ENCODE measurements around the gene AKAP5. TPM values are rescaled to one million over a fixed set of nuclear protein-coding genes. Genes with fewer than 3 reads are reported as not detected.
A peak's percentile ranks its signal among the peaks of the same experiment; 100 is the strongest.

Gene AKAP5
- total and polyA plus RNA-seq, 4 experiments from 2014 or later: 0.11 to 0.20 (median 0.14) TPM; not detected in 1

DNA sequence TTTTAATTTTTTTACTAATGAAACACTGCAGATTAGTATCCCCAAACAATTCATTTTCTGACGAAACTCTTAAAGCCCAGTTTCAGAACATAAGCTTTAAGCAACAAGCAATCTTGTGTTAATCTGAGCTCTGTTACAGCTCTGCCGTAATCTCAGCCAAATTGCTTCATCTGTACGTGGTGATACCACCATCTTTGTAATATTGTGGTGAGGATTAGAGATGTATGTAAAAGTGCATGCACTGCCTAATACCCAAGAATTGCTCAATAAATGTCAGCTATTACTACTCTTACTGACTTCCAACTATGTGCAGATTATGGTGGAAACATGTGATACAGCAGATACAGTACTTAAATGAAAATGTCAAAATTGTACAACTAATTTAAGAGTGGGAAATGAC lies 1.8 kb downstream of the AKAP5 start:
- peaks cover 36% of the 10 kb centered on the region for H3K4me1 ChIP-seq (ENCODE audit: insufficient read depth, low read length)
- Mint-ChIP-seq H3K27ac (peak overlapping the region in 1 of 7 donors; percentile 13), H3K27me3 (no peaks in the 10 kb centered on the region), H3K36me3 (peaks cover 0 to 5% of the 10 kb centered on the region in 2 donors), H3K4me1 (peaks cover 25 to 45% (median 35%) of the 10 kb centered on the region in 4 donors), H3K4me3 (peak overlapping the region in 3 of 8 donors; percentile 26 to 36 (median 34)), H3K9me3 (no peaks in the 10 kb centered on the region)
- H3K27me3 ChIP-seq (ENCODE audit: insufficient read depth, low read length): no peaks in the 10 kb centered on the region
- H3K4me3 ChIP-seq (ENCODE audit: low read length in 2 of 2): no peak overlapping the region
- no peak overlapping the region for H3K27ac ChIP-seq (ENCODE audit: low read depth, low read length)
- H3K9me3 ChIP-seq (ENCODE audit: control insufficient read depth in 1 of 2, low read length in 2 of 2): no peaks in the 10 kb centered on the region
- intact Hi-C loops (cut with micrococcal nuclease): loop anchor here (2.0 to 5.0 kb wide), 2 partner anchors 36 to 80 kb away; partner anchors contain the start of genes MTHFD1 and ZBTB25
- no peaks in the 10 kb centered on the region for H3K36me3 ChIP-seq (ENCODE audit: insufficient read depth, low read length)
- POLR2A ChIA-PET (ENCODE audit: partially characterized antibody): interaction anchor here (1.3 to 2.0 kb wide), 2 partner anchors 35 to 38 kb away, joined by 3 to 11 read pairs; partner anchors contain the start of gene ZBTB1
- no peak for DNase-seq
- CTCF ChIA-PET (ENCODE audit: partially characterized antibody): interaction anchor here (1.1 to 3.5 kb wide), 8 partner anchors 8 to 163 kb away, joined by 3 to 17 read pairs (median 4); no protein-coding TSS in a partner anchor

DNA sequence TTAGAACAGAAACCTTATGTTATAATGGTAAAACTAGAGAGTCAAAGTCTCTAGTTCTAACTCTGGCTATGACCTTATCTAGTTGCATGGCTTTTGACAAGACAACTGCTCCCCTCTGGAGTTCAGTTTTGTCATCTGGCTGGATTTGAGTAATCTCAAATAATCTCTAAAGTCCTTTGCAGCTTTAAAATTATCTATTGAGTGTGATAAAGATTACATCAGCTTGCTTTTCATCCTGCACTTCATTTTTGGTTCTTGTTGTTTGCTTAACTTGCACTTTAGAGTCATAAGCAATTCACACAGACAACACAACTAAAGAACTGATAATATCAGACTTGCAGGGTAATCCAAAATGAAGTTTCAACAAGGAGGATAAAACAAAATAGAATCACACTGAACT lies 2.3 kb downstream of the AKAP5 start:
- H3K36me3 ChIP-seq (ENCODE audit: insufficient read depth, low read length): no peaks in the 10 kb centered on the region
- no peak overlapping the region for H3K27ac ChIP-seq (ENCODE audit: low read depth, low read length)
- DNase-seq: no peak
- Mint-ChIP-seq H3K4me1 (peaks cover 25 to 45% (median 35%) of the 10 kb centered on the region in 4 donors), H3K4me3 (peak overlapping the region in 2 of 8 donors; percentile 29 to 44), H3K27ac (peak overlapping the region in 1 of 7 donors; percentile 1), H3K36me3 (peaks cover 0 to 5% of the 10 kb centered on the region in 2 donors), H3K27me3 (no peaks in the 10 kb centered on the region), H3K9me3 (no peaks in the 10 kb centered on the region)
- no peaks in the 10 kb centered on the region for H3K27me3 ChIP-seq (ENCODE audit: insufficient read depth, low read length)
- peaks cover 36% of the 10 kb centered on the region for H3K4me1 ChIP-seq (ENCODE audit: insufficient read depth, low read length)
- H3K9me3 ChIP-seq (ENCODE audit: control insufficient read depth in 1 of 2, low read length in 2 of 2): no peaks in the 10 kb centered on the region
- intact Hi-C loops (cut with micrococcal nuclease): loop anchor here (2.0 to 5.0 kb wide), 2 partner anchors 35 to 80 kb away; partner anchors contain the start of genes MTHFD1 and ZBTB25
- POLR2A ChIA-PET (ENCODE audit: partially characterized antibody): interaction anchor here (1.3 to 2.6 kb wide), 2 partner anchors 35 to 37 kb away, joined by 3 to 8 read pairs; partner anchors contain the start of genes ZBTB1 and ZBTB25
- H3K4me3 ChIP-seq (ENCODE audit: low read length in 2 of 2): no peak overlapping the region
- CTCF ChIA-PET (ENCODE audit: partially characterized antibody): interaction anchor here (1.1 to 3.5 kb wide), 6 partner anchors 7 to 164 kb away, joined by 3 to 17 read pairs (median 4); no protein-coding TSS in a partner anchor

DNA sequence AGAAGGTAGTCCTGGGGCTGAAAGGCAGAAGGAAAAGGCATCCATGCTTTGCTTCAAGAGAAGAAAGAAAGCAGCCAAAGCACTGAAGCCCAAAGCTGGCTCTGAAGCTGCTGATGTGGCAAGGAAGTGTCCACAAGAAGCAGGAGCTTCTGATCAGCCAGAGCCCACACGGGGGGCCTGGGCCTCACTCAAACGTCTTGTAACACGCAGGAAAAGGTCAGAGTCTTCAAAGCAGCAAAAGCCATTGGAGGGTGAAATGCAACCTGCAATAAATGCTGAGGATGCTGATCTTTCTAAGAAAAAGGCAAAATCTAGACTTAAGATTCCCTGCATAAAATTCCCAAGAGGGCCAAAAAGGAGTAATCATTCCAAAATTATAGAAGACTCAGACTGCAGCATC lies 3.2 kb downstream of the AKAP5 start:
- Mint-ChIP-seq H3K27ac (peak overlapping the region in 4 of 7 donors; percentile 14 to 77 (median 55)), H3K27me3 (no peaks in the 10 kb centered on the region), H3K4me1 (peaks cover 25 to 49% (median 35%) of the 10 kb centered on the region in 4 donors), H3K4me3 (peak overlapping the region in 1 of 8 donors; percentile 0), H3K36me3 (peaks cover 0 to 5% of the 10 kb centered on the region in 2 donors), H3K9me3 (no peaks in the 10 kb centered on the region)
- H3K9me3 ChIP-seq (ENCODE audit: control insufficient read depth in 1 of 2, low read length in 2 of 2): no peaks in the 10 kb centered on the region
- no peak overlapping the region for H3K4me3 ChIP-seq (ENCODE audit: low read length in 2 of 2)
- no peaks in the 10 kb centered on the region for H3K27me3 ChIP-seq (ENCODE audit: insufficient read depth, low read length)
- H3K4me1 ChIP-seq (ENCODE audit: insufficient read depth, low read length): peaks cover 36% of the 10 kb centered on the region
- CTCF ChIA-PET (ENCODE audit: partially characterized antibody): interaction anchor here (1.0 to 2.5 kb wide), 4 partner anchors 10 to 38 kb away, joined by 4 to 13 read pairs (median 10); no protein-coding TSS in a partner anchor
- no peaks in the 10 kb centered on the region for H3K36me3 ChIP-seq (ENCODE audit: insufficient read depth, low read length)
- intact Hi-C loops (cut with micrococcal nuclease): loop anchor here (5.0 kb wide), 1 partner anchor 81 kb away; the partner anchor contains the start of gene MTHFD1
- POLR2A ChIA-PET (ENCODE audit: partially characterized antibody): interaction anchor here (2.6 kb wide), 1 partner anchor 34 kb away, joined by 8 read pairs; the partner anchor contains the start of gene ZBTB25
- H3K27ac ChIP-seq (ENCODE audit: low read depth, low read length): no peak overlapping the region
- no peak for DNase-seq

DNA sequence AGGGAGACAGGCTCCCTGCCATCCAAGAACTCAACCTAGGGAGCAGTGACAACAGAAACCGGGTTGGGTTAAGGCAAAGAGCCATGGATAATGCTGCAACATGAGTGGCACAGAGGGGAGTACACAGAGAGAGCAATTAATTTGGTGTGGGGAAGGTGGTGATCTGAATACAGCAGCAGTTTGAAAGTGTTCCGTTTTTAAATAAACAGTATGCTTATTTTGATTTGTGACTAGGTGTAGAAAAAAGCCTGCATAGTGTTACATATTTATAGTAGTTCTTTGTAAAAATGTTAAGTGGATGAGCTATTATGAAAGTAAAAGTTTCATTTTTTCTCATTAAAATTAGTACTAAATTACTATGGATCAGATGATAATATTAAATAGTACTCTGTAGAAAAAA lies 8.7 kb downstream of the AKAP5 start:
- CTCF ChIA-PET (ENCODE audit: partially characterized antibody): interaction anchor here (4.1 kb wide), 1 partner anchor 44 kb away, joined by 19 read pairs; no protein-coding TSS in a partner anchor
- POLR2A ChIA-PET (ENCODE audit: partially characterized antibody): no interaction called here
- no peaks in the 10 kb centered on the region for H3K27me3 Mint-ChIP-seq
- peaks cover 7 to 23% (median 21%) of the 10 kb centered on the region in 4 donors for H3K4me1 Mint-ChIP-seq
- no peak overlapping the region for H3K27ac ChIP-seq (ENCODE audit: low read depth, low read length)
- peaks cover 0 to 13% of the 10 kb centered on the region in 2 donors for H3K36me3 Mint-ChIP-seq
- H3K4me3 Mint-ChIP-seq: no peak overlapping the region
- no peak for DNase-seq
- peak overlapping the region in 2 of 7 donors; percentile 24 to 28 for H3K27ac Mint-ChIP-seq
- no peaks in the 10 kb centered on the region for H3K9me3 ChIP-seq (ENCODE audit: control insufficient read depth in 1 of 2, low read length in 2 of 2)
- no peaks in the 10 kb centered on the region for H3K9me3 Mint-ChIP-seq
- no peaks in the 10 kb centered on the region for H3K27me3 ChIP-seq (ENCODE audit: insufficient read depth, low read length)
- peaks cover 4% of the 10 kb centered on the region for H3K36me3 ChIP-seq (ENCODE audit: insufficient read depth, low read length)
- intact Hi-C loops (cut with micrococcal nuclease): loop anchor here (1.0 kb wide), 1 partner anchor 8 kb away; no protein-coding TSS in a partner anchor
- H3K4me3 ChIP-seq (ENCODE audit: low read length in 2 of 2): no peak overlapping the region
- H3K4me1 ChIP-seq (ENCODE audit: insufficient read depth, low read length): no peaks in the 10 kb centered on the region

DNA sequence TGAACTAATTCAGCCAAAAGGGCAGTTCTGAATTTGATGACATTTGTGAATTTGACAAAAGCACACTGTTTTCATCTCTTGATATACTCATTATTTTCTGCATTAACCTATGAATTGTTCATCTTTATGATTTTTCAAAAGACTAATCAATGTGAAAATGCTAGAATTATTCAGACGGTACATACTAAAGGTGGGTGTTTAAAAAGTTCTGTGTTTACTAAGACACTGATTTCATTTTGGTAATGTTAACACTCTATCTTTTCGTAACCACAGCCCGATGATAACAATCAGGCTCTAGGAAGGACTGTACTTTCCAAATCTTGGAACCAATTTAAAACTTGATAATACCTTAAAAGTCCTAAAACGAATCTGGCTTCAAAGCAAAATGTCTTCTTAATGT lies 9.4 kb downstream of the AKAP5 start:
- H3K9me3 ChIP-seq (ENCODE audit: control insufficient read depth in 1 of 2, low read length in 2 of 2): no peaks in the 10 kb centered on the region
- POLR2A ChIA-PET (ENCODE audit: partially characterized antibody): interaction anchor here (1.0 kb wide), 1 partner anchor 130 kb away, joined by 3 read pairs; no protein-coding TSS in a partner anchor

DNA sequence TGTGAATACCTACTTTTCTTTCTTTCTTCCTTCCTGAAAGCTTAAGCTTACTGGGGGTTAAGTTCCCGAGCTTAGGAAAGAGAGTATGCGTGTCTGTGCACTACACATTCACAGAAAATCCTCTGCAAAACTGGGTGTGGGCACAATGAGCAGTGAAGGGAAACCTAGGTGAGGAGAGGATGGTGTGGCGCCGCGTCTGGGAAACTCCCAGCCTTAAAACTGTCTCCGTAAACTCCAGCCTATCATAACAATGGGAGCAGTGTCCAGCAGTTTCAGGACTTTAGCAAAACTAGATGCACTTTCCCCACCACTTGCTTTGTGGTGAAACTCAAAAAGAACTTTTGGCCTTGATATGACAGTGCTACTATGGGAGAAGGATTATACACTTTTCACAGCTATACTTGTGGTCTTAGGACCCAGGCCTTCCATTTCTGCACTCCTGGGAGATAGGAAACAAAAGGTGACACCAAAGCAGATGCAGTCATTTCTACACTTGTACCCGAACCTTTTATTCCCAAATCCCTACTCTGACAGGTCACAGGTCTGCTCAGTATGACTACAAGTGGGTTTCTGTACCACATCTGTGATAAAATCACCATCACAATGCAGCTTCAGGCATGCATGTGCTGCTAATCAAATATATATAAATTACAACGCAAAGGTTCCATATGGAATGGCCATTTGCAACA lies 10.4 kb downstream of the AKAP5 start:
- Mint-ChIP-seq H3K4me3 (no peak overlapping the region), H3K36me3 (peaks cover 0 to 18% of the 10 kb centered on the region in 2 donors), H3K4me1 (peaks cover 5 to 19% (median 18%) of the 10 kb centered on the region in 4 donors), H3K27me3 (no peaks in the 10 kb centered on the region), H3K9me3 (no peaks in the 10 kb centered on the region), H3K27ac (no peak overlapping the region)
- DNase-seq: no peak
- no peak overlapping the region for H3K27ac ChIP-seq (ENCODE audit: low read depth, low read length)
- H3K4me1 ChIP-seq (ENCODE audit: insufficient read depth, low read length): no peaks in the 10 kb centered on the region
- H3K27me3 ChIP-seq (ENCODE audit: insufficient read depth, low read length): no peaks in the 10 kb centered on the region
- no peak overlapping the region for H3K4me3 ChIP-seq (ENCODE audit: low read length in 2 of 2)
- H3K9me3 ChIP-seq (ENCODE audit: control insufficient read depth in 1 of 2, low read length in 2 of 2): no peaks in the 10 kb centered on the region
- H3K36me3 ChIP-seq (ENCODE audit: insufficient read depth, low read length): peaks cover 4% of the 10 kb centered on the region
- CTCF ChIA-PET (ENCODE audit: partially characterized antibody): interaction anchor here (0.8 to 4.1 kb wide), 4 partner anchors 9 to 48 kb away, joined by 3 to 19 read pairs (median 4); no protein-coding TSS in a partner anchor
- intact Hi-C loops (cut with micrococcal nuclease): no loop called here
- POLR2A ChIA-PET (ENCODE audit: partially characterized antibody): interaction anchor here (1.0 to 1.2 kb wide), 3 partner anchors 27 to 131 kb away, joined by 3 to 6 read pairs (median 4); partner anchors contain the start of gene ZBTB25

More for the DNA sequence above, 9.4 kb downstream of the AKAP5 start:
- Mint-ChIP-seq H3K27ac (no peak overlapping the region), H3K9me3 (no peaks in the 10 kb centered on the region), H3K36me3 (peaks cover 0 to 14% of the 10 kb centered on the region in 2 donors), H3K4me1 (peaks cover 6 to 20% (median 19%) of the 10 kb centered on the region in 4 donors), H3K4me3 (no peak overlapping the region), H3K27me3 (no peaks in the 10 kb centered on the region)
- Histone ChIP-seq H3K27me3 (ENCODE audit: insufficient read depth, low read length) (no peaks in the 10 kb centered on the region), H3K36me3 (ENCODE audit: insufficient read depth, low read length) (peaks cover 4% of the 10 kb centered on the region), H3K27ac (ENCODE audit: low read depth, low read length) (no peak overlapping the region), H3K4me3 (ENCODE audit: low read length in 2 of 2) (no peak overlapping the region), H3K4me1 (ENCODE audit: insufficient read depth, low read length) (no peaks in the 10 kb centered on the region)
- DNase-seq: no peak
- CTCF ChIA-PET (ENCODE audit: partially characterized antibody): interaction anchor here (1.1 to 4.1 kb wide), 3 partner anchors 8 to 45 kb away, joined by 3 to 19 read pairs (median 5); no protein-coding TSS in a partner anchor
- intact Hi-C loops (cut with micrococcal nuclease): loop anchor here (1.0 kb wide), 1 partner anchor 8 kb away; no protein-coding TSS in a partner anchor

Data from CD4-positive, alpha-beta memory T cell (primary cell).